Dendritic cell treated with granulocyte-macrophage colony-stimulating factor and Interleukin-4, amounts not matched to agents 40 ng/mL and 50 ng/mL, for 4 days (primary cell): ENCODE data around the gene RUVBL2.
A peak's percentile ranks its signal among the peaks of the same experiment; 100 is the strongest.
"Not testable (repeated sequence)": the region's sequence is repeated elsewhere in the genome, so short reads cannot be mapped to it uniquely, and the experiment has no call there.

ENCODE experiments used
- H3K27ac Mint-ChIP-seq: one replicate; pipeline ENCODE4 v1.8.0; 2022; ENCODE audit warnings: mild to moderate bottlenecking, mixed read lengths
- H3K27me3 Mint-ChIP-seq: one replicate; pipeline ENCODE4 v1.8.0; 2022; ENCODE audit warnings: mild to moderate bottlenecking, mixed read lengths
- H3K36me3 Mint-ChIP-seq: one replicate; pipeline ENCODE4 v1.8.0; 2022; ENCODE audit warnings: low read depth, mixed read lengths
- H3K4me1 Mint-ChIP-seq: one replicate; pipeline ENCODE4 v1.8.0; 2022; ENCODE audit warnings: low read depth, mixed read lengths
- H3K4me3 Mint-ChIP-seq: one replicate; pipeline ENCODE4 v1.8.0; 2022; ENCODE audit warnings: mild to moderate bottlenecking, moderate library complexity, mixed read lengths
- H3K9me3 Mint-ChIP-seq: one replicate; pipeline ENCODE4 v1.8.0; 2022; ENCODE audit warnings: mixed read lengths
- intact Hi-C: fragments of 100-400 bp; cut with micrococcal nuclease; formaldehyde crosslinking; loops from one replicate; pipeline ENCODE4 v1.15.0; 2022

The RUVBL2 gene

DNA sequence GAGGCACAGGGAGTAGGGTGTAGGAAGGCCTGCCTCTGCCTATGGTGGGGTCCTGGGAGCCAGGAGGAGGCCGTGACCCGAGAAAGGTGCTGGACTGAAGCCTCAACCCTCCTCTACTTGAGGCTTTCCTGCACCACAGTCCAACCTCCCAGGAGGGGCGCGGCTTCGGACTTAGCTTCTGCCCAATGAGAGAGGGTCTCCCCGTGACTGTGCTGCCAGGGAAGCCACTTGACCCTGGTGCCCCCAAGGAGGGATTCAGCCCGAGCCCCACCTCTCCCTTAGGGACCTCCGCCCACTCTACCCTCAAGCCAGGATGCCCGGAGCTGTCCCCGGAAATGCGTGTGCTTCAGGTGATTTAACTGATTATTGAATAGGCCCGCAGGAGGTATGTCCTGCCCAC is 55.3 kb downstream of the RUVBL2 start, which contains the start of gene CGB8:
Gene CGB8, minus strand, starts transcription at position 101 of the 400 bp plus-strand sequence. CDS start 372 bp downstream, outside the sequence.
- H3K36me3 Mint-ChIP-seq, H3K27ac Mint-ChIP-seq, intact Hi-C loops, H3K9me3 Mint-ChIP-seq, H3K4me3 Mint-ChIP-seq, H3K4me1 Mint-ChIP-seq: not testable (repeated sequence)
- peaks cover 22% of the 10 kb centered on the region for H3K27me3 Mint-ChIP-seq

DNA sequence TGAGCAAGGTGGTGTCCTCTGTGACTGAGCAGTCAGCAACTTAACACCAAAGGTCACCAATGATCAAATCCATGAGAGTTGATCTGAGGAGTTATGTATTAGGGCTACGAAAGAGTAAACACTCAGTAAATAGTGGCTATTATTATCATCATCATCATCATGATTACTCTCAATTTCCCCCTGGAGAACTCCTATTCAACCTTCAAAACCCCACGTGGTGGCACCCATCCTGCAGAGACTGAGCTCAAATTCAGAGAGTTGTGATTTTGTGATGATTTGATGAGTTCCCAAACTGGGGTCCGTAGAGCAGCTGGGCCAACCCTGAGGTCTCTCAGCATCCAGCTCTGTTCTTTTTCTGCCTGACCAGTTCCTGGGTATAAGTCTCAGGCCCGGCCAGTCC is 56.1 kb downstream of the RUVBL2 start:
- H3K36me3 Mint-ChIP-seq, H3K9me3 Mint-ChIP-seq, H3K4me1 Mint-ChIP-seq, intact Hi-C loops, H3K4me3 Mint-ChIP-seq, H3K27ac Mint-ChIP-seq: not testable (repeated sequence)
- H3K27me3 Mint-ChIP-seq: peaks cover 27% of the 10 kb centered on the region

DNA sequence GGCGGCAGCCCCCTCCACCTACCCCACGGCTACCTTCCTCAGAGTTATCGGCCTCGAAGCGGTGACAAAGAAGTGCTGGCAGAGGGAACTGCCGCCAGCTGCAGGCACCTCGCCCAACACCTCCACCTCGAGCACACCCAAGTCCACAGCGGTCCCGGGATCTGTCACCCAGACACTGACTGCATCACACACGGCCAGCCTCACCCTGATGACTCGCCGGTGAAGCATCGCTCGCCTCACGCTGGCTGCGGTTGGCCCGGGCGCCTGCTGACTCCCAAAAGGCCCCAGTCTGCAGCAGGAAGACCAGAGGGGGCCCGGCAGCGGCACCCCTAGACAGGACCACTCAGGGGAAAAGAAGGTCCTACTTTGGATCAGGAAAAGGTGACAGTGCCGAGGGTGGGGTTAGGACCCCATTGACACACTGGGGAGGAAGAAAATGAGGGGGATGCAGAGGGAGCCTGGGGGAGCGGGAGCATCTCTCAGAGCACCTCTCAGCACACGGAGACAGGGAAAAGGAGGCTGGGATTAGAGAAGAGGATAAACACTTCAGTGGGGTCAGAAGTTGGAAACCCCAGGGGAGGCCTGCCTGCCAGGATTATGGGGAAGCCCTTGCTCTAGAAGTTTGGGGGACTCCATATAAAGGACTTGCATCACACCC is 56.8 kb downstream of the RUVBL2 start:
- H3K9me3 Mint-ChIP-seq, H3K4me1 Mint-ChIP-seq, H3K4me3 Mint-ChIP-seq, H3K27ac Mint-ChIP-seq, H3K36me3 Mint-ChIP-seq, intact Hi-C loops: not testable (repeated sequence)
- H3K27me3 Mint-ChIP-seq: peaks cover 31% of the 10 kb centered on the region

DNA sequence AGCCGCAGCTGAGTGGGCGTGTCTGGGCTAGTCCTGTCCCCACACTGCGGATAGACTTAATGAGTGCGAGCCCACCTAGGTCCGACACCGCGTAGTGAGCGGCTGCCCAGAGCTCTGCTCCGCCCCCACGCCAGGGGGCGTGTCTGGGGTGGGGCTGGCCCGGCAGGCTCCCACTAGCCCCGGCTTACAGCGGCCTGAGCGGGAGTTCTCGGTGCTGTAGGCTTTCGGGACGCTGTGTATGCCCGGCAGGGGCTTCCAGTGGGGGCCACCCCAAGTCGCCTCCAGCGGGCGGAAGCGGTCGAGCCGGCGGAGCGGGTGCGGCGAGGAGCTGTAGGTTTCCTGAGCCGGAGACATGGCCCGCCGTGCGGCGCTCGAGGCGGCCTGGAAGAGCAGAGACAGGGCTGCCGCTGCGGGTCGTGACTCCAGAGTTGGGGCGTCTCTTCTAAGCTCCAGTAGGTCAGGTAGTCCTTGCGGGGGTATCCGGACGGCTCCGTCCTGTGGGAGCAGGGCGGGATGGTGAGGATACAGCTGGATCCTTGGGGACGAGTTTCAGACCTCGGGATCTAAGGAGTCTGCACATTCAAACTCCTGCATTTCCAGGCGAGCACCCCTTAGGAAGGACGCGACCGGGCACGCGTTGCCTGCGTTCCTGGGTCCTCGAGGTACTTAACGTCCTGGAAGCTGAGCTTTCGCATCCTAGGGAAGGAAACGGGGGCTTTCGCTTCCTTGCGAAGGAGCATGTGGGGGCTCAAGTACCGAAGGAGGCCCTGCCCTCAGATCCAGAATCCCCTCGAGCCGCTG is 62.6 kb downstream of the RUVBL2 start:
- Mint-ChIP-seq H3K36me3 (no peaks in the 10 kb centered on the region), H3K27me3 (peaks cover 78% of the 10 kb centered on the region), H3K9me3 (no peaks in the 10 kb centered on the region), H3K4me3 (peak overlapping the region; percentile 80), H3K4me1 (peaks cover 24% of the 10 kb centered on the region), H3K27ac (no peak overlapping the region)
- intact Hi-C loops: no loop called here

DNA sequence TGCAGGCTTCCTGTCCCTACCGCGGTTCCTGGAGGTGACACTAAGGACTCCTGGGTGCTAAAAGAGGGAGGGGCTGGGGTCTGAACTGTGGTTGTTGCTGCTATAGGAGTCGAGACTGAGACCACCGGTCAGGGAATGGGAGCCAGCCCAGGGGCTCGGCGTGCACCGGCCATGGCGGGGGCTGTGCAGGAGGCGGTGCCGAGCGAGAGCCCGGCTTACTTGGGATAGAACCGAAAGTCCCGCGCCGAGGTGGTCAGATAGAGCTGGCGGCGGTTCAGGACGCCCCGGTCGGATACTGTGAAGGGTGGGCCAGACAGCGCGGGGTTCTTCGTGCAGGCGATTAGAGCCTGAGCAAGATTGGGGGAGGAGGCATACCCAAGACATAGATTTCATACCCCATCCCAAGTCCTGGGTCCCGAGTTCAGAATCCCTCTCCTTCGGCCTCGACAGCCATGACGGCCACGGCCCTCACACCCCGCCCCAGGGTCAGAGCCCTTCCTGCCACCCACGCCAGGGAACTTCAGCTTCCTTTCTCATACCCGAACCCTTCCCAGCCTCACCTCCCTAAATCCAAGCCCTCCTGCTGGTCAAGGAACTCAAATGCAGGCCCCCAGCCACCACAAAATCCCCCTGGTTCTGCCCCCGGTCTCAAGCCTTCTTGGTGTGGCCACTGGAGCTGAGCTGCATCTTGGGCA is 63.4 kb downstream of the RUVBL2 start:
- H3K27ac Mint-ChIP-seq, intact Hi-C loops, H3K36me3 Mint-ChIP-seq, H3K9me3 Mint-ChIP-seq: not testable (repeated sequence)
- Mint-ChIP-seq H3K27me3 (peaks cover 86% of the 10 kb centered on the region), H3K4me3 (peak overlapping the region; percentile 80), H3K4me1 (peaks cover 24% of the 10 kb centered on the region)

DNA sequence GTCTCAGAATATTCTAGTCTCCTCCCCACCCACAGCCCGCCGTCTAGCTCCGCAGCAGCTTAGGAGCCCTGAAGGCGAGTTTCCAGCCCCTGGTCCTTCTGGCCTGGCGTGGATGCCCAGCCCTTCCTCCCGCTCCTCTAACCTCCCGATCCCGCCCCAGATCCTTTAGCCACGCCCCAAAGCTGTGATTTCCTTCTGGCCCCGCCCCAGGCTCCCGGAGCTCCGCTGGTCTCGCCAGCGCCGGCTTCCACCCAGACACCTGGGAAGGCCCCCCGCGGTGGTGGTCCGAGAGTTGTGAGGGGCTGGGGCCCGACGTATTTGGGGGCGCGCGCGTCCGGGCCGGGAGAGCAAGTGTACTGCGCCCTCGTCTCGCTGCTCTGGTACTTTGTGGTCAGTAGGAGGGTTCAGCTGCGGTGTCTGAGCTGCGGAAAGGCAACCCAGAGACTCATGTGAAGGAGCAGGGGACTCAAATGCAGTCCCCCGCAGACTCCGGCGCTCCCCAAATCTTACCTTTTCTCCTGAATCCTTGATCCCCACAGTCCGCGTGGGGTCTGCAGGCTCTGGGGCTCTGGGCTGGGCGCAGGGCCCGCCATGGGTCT is 64.0 kb downstream of the RUVBL2 start, which contains the start of gene CGB7:
Gene CGB7, minus strand, starts transcription at position 114 of the 599 bp plus-strand sequence. CDS start 2,374 bp downstream, outside the sequence.
- Mint-ChIP-seq H3K27me3 (peaks cover 89% of the 10 kb centered on the region), H3K9me3 (no peaks in the 10 kb centered on the region), H3K27ac (no peak within 1 kb of the TSS), H3K4me3 (peak within 1 kb of the TSS; percentile 80), H3K4me1 (peaks cover 24% of the 10 kb centered on the region), H3K36me3 (no peaks in the 10 kb centered on the region)
- intact Hi-C loops: no loop called here

DNA sequence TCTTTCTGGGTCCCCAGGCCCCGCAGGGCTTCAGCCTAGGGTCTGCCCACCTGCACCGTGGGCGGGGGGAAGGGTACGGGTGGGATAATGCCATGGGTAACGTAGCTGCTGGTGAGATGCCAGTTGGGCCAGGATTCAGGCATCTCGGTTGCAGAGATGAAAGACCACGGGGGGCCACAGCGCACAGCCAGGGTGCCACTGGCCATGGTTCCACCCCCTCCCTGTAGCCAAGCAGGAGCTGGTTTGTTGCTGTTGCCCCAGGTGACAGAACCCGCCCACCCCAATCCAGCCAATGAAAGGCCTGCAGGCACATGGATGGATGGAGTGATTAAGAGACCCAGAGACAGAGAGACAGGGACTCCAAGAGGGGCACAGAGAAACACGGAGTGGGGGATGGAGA is 64.9 kb downstream of the RUVBL2 start:
- peaks cover 24% of the 10 kb centered on the region for H3K4me1 Mint-ChIP-seq
- intact Hi-C loops: no loop called here
- H3K36me3 Mint-ChIP-seq: no peaks in the 10 kb centered on the region
- no peak overlapping the region for H3K4me3 Mint-ChIP-seq
- no peaks in the 10 kb centered on the region for H3K9me3 Mint-ChIP-seq
- peaks cover 92% of the 10 kb centered on the region for H3K27me3 Mint-ChIP-seq
- H3K27ac Mint-ChIP-seq: no peak overlapping the region

DNA sequence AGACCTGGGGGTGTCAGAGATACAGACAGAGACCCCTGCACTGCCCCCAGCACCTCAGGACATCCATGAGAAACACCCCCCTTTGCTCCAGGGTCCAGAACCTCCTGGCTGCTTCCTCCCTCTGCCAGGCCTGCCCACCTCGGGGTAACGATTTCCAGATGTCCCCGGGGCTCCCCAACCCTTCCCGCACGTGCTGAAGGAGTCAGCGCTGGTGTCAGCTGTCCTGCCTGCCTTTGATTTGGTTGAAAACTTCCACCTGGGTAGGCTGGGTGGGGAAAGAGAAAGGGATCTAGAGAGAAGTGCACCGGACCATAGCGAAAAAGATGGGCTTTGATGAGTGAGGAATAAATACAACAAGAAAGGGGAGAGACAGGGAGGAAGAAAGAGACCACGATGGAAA is 65.4 kb downstream of the RUVBL2 start:
- H3K4me3 Mint-ChIP-seq: no peak overlapping the region
- H3K9me3 Mint-ChIP-seq: no peaks in the 10 kb centered on the region
- H3K4me1 Mint-ChIP-seq: peaks cover 24% of the 10 kb centered on the region
- H3K36me3 Mint-ChIP-seq: no peaks in the 10 kb centered on the region
- intact Hi-C loops: no loop called here
- H3K27me3 Mint-ChIP-seq: peaks cover 92% of the 10 kb centered on the region
- no peak overlapping the region for H3K27ac Mint-ChIP-seq

DNA sequence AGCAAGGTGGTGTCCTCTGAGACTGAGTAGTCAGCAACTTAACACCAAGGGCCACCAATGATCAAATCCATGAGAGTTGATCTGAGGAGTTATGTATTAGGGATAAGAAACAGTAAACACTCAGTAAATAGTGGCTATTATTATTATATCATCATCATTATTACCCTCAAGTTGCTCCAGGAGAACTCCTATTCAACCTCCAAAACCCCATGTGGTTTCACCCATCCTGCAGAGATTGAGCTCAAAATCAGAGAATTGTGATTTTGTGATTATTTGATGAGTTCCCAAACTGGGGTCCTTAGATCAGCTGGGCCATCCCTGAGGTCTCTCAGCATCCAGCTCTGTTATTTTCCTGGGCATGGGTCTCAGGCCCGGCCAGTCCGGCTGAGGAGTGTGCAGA is 67.3 kb downstream of the RUVBL2 start:
- H3K36me3 Mint-ChIP-seq: no peaks in the 10 kb centered on the region
- H3K4me3 Mint-ChIP-seq: no peak overlapping the region
- H3K4me1 Mint-ChIP-seq: peaks cover 23% of the 10 kb centered on the region
- no peaks in the 10 kb centered on the region for H3K9me3 Mint-ChIP-seq
- H3K27ac Mint-ChIP-seq: no peak overlapping the region
- intact Hi-C loops: no loop called here
- peaks cover 93% of the 10 kb centered on the region for H3K27me3 Mint-ChIP-seq

DNA sequence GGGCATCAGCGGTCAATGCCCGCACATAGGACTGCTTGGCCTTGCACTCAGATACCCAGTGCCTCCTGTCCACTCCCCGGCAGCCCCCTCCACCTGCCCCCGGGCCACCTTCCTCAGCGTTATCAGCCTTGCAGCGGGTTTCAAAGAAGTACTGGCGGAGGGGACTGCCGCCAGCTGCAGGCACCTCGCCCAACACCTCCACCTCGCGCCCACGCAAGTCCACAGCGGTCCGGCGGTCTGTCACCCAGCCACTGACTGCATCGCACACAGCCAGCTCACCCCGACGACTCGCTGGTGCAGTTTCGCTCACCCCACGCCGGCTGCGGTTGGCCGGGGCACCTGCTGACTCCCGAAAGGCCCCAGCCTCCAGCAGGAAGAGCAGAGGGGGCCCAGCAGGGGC is 67.8 kb downstream of the RUVBL2 start:
- no peak overlapping the region for H3K27ac Mint-ChIP-seq
- no peaks in the 10 kb centered on the region for H3K9me3 Mint-ChIP-seq
- no peak overlapping the region for H3K4me3 Mint-ChIP-seq
- H3K36me3 Mint-ChIP-seq: no peaks in the 10 kb centered on the region
- intact Hi-C loops: no loop called here
- H3K27me3 Mint-ChIP-seq: peaks cover 93% of the 10 kb centered on the region
- peaks cover 19% of the 10 kb centered on the region for H3K4me1 Mint-ChIP-seq

DNA sequence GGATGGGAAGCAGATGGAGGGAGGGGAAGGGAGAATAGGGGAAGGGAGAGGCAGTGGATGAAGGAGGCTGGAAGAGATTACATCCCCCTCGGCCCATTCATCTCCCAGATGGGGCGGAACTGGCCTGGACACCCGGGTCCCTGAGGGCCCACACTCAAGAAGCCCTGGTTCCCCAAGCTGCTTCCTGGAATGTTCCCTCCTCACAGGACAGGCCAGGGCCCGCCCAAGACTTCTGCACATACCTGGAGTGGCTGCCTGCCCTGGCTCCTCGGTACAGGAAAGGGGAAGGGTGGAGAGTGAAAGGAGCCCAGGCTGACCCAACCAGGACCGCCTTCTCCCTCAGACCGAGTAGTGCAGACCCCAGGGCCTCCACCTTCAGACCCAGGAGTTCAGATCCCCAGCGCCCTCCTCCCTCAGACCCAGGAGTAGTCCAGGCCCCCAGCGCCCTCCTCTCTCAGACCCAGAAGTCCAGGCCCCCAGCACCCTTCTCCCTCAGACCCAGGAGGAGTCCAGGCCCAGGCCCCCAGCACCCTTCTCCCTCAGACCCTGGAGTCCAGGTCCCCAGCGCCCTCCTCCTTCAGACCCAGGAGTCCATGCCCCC is 70.4 kb downstream of the RUVBL2 start:
- Mint-ChIP-seq H3K27me3 (peaks cover 91% of the 10 kb centered on the region), H3K4me3 (no peak overlapping the region), H3K36me3 (no peaks in the 10 kb centered on the region), H3K27ac (no peak overlapping the region), H3K4me1 (no peaks in the 10 kb centered on the region), H3K9me3 (no peaks in the 10 kb centered on the region)
- intact Hi-C loops: no loop called here

DNA sequence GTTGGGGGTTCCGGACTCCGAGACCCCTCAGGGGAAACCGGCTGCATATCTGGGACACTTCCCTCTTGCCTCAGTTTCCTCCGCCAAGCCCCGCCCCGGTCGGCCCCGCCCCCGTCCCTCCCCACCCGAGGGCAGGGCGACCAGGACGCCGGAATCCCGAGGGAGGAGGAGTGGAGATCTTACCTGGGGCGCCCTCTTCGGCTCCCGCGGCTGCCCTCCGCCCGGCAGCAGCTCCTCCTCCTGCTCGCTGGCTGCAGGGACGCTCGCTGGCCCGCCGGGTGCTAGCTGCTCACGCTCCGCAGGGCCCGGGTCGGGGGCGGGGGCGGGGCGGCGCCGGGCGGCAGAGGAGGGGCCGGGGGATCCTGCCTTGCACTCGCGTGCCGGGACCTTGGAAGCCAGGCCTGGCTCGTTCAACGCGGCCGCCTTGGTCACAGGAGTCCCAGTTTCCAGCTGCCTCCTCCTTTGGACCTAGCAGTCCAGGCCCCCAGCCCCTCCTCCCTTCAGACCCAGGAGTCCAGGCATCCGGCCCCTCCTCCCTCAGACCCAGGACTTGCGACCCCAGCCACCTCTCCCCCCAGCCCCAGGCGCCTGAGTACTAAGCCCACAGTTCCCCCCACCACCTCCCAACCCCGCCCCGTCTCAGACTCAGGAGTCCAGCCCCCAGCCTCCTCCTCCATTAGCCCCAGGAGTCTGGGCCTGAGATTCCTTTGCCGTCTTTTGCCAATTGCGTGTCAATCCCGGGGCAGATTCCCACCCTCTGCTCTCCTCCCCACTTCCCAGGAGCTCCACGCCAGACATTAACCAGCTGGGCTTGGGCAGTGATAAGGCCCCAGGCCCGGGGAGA is 71.3 kb downstream of the RUVBL2 start, which contains the start of gene NTF4:
Gene NTF4, minus strand, starts transcription at position 51 of the 844 bp plus-strand sequence. CDS start 2,821 bp downstream, outside the sequence.
- Mint-ChIP-seq H3K9me3 (no peaks in the 10 kb centered on the region), H3K4me1 (no peaks in the 10 kb centered on the region), H3K36me3 (no peaks in the 10 kb centered on the region), H3K27me3 (peaks cover 92% of the 10 kb centered on the region), H3K4me3 (no peak within 1 kb of the TSS), H3K27ac (no peak within 1 kb of the TSS)
- intact Hi-C loops: no loop called here
